WI38 (cell line): ENCODE data around the gene RET.

Experiments used
- H3K4me3 ChIP-seq: 2 replicates; pipeline ENCODE4 v1.5.1; 2011; ENCODE audit warnings: low read depth, mild to moderate bottlenecking, control low read depth, low read length
- CTCF ChIP-seq: IDR thresholded peaks from 2 replicates; pipeline ENCODE4 v1.5.1; 2012; ENCODE audit warnings: low read depth, mild to moderate bottlenecking, control low read depth, low read length

Gene RET

GRCh38 chr10:43108951-43109350, 32.1 kb downstream of the RET start:
- TF ChIP-seq CTCF = no peak
- H3K4me3 ChIP-seq = no peak overlapping the region

- TF ChIP-seq CTCF = no peak
- no peak overlapping the region for H3K4me3 ChIP-seq
Observed at GRCh38 chr10:43109671-43110249, 32.9 kb downstream of the RET start.

- H3K4me3 ChIP-seq = no peak overlapping the region
- no peak for TF ChIP-seq CTCF
Observed at GRCh38 chr10:43110338-43111071, 33.6 kb downstream of the RET start.

- no peak overlapping the region for H3K4me3 ChIP-seq
- no peak for TF ChIP-seq CTCF
Observed at GRCh38 chr10:43111101-43111500, 34.2 kb downstream of the RET start.

GRCh38 chr10:43111921-43112607, 35.2 kb downstream of the RET start:
- TF ChIP-seq CTCF = no peak

GRCh38 chr10:43112608-43112961, 35.7 kb downstream of the RET start:
- no peak for TF ChIP-seq CTCF
- no peak overlapping the region for H3K4me3 ChIP-seq

More at GRCh38 chr10:43111921-43112607, 35.2 kb downstream of the RET start:
- no peak overlapping the region for H3K4me3 ChIP-seq
